ENCODE data around the gene ATPAF2.

ATPAF2 gene

GRCh38 chr17:17981330-17981729 is 57.6 kb downstream of the ATPAF2 start:
- Histone ChIP-seq H3K27me3 (replicated peaks in 2 of 5; ENCODE audit: control insufficient read depth in 4 of 5, insufficient read depth in 5 of 5, low read length in 4 of 5) (no peaks in the 10 kb centered on the region), H3K4me3 (ENCODE audit: control insufficient read depth in 1 of 7, extremely low read depth in 1 of 7, insufficient read depth in 4 of 7, low read depth in 2 of 7, low read length in 6 of 7) (no peak overlapping the region), H3K4me1 (ENCODE audit: control extremely low read depth in 1 of 4, control insufficient read depth in 4 of 4, insufficient read depth in 4 of 4, low read length in 3 of 4) (peaks cover 0 to 10% (median 9%) of the 10 kb centered on the region in 4 experiments), H3K36me3 (ENCODE audit: control insufficient read depth in 4 of 4, insufficient read depth in 4 of 4, low read length in 3 of 4) (no peaks in the 10 kb centered on the region), H3K27ac (ENCODE audit: insufficient read depth in 1 of 2, low read depth in 1 of 2, low read length in 2 of 2, poor library complexity in 1 of 2, severe bottlenecking in 2 of 2) (no peak overlapping the region), H3K9me3 (ENCODE audit: control extremely low read depth in 1 of 5, control insufficient read depth in 4 of 5, insufficient read depth in 2 of 5, low read depth in 1 of 5, low read length in 4 of 5) (no peaks in the 10 kb centered on the region)
- ChIA-PET POLR2A (no interaction called here), CTCF (interaction anchor here (0.7 to 1.3 kb wide), 2 partner anchors 11 to 41 kb away, joined by 3 to 4 read pairs; no protein-coding TSS in a partner anchor)
- no peak for DNase-seq
- WGBS (ENCODE audit: insufficient coverage): 97% methylated on average over 5 of the region's 9 CpGs

DNA sequence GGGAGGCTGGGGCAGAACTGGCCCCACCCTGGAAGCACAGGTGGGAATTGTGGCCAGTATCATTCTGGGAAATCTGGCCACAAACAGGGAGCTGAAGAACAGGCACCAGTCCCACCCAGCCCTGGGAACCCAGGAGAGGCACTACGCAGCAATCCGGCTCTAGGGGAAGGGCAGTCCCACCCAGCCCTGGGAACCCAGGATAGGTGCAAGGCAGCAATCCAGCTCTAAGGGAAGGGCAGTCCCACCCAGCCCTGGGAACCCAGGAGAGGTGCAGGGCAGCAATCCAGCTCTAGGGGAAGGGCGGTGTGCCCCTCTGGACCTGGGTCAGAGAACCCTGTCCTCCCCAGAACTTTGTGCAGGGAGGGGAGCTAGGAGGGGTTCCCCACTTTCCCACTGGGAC is 59.2 kb downstream of the ATPAF2 start:
- ChIA-PET POLR2A (no interaction called here), CTCF (no interaction called here)
- H3K36me3 ChIP-seq (ENCODE audit: control insufficient read depth in 4 of 4, insufficient read depth in 4 of 4, low read length in 3 of 4): no peaks in the 10 kb centered on the region
- no peaks in the 10 kb centered on the region for H3K27me3 ChIP-seq (replicated peaks in 2 of 5; ENCODE audit: control insufficient read depth in 4 of 5, insufficient read depth in 5 of 5, low read length in 4 of 5)
- no peak for DNase-seq
- no peak overlapping the region for H3K27ac ChIP-seq (ENCODE audit: insufficient read depth in 1 of 2, low read depth in 1 of 2, low read length in 2 of 2, poor library complexity in 1 of 2, severe bottlenecking in 2 of 2)
- H3K4me3 ChIP-seq (ENCODE audit: control insufficient read depth in 1 of 7, extremely low read depth in 1 of 7, insufficient read depth in 4 of 7, low read depth in 2 of 7, low read length in 6 of 7): no peak overlapping the region
- peaks cover 0 to 10% (median 9%) of the 10 kb centered on the region in 4 experiments for H3K4me1 ChIP-seq (ENCODE audit: control extremely low read depth in 1 of 4, control insufficient read depth in 4 of 4, insufficient read depth in 4 of 4, low read length in 3 of 4)
- H3K9me3 ChIP-seq (ENCODE audit: control extremely low read depth in 1 of 5, control insufficient read depth in 4 of 5, insufficient read depth in 2 of 5, low read depth in 1 of 5, low read length in 4 of 5): no peaks in the 10 kb centered on the region
- 100% methylated on average over 2 of the region's 3 CpGs for WGBS (ENCODE audit: insufficient coverage)

GRCh38 chr17:17978481-17979424 is 60.2 kb downstream of the ATPAF2 start:
- peak in 2 of 3 donors; percentile 56 to 60 for DNase-seq
- 86% methylated on average over 14 of the region's 14 CpGs for WGBS (ENCODE audit: insufficient coverage)
- H3K36me3 ChIP-seq (ENCODE audit: control insufficient read depth in 4 of 4, insufficient read depth in 4 of 4, low read length in 3 of 4): no peaks in the 10 kb centered on the region
- POLR2A ChIA-PET: no interaction called here
- H3K4me1 ChIP-seq (ENCODE audit: control extremely low read depth in 1 of 4, control insufficient read depth in 4 of 4, insufficient read depth in 4 of 4, low read length in 3 of 4): peaks cover 0 to 10% (median 9%) of the 10 kb centered on the region in 4 experiments
- no peaks in the 10 kb centered on the region for H3K27me3 ChIP-seq (replicated peaks in 2 of 5; ENCODE audit: control insufficient read depth in 4 of 5, insufficient read depth in 5 of 5, low read length in 4 of 5)
- no peak overlapping the region for H3K4me3 ChIP-seq (ENCODE audit: control insufficient read depth in 1 of 7, extremely low read depth in 1 of 7, insufficient read depth in 4 of 7, low read depth in 2 of 7, low read length in 6 of 7)
- H3K9me3 ChIP-seq (ENCODE audit: control extremely low read depth in 1 of 5, control insufficient read depth in 4 of 5, insufficient read depth in 2 of 5, low read depth in 1 of 5, low read length in 4 of 5): no peaks in the 10 kb centered on the region
- CTCF ChIA-PET: interaction anchor here (1.0 kb wide), 1 partner anchor 13 kb away, joined by 3 read pairs; no protein-coding TSS in a partner anchor
- H3K27ac ChIP-seq (ENCODE audit: insufficient read depth in 1 of 2, low read depth in 1 of 2, low read length in 2 of 2, poor library complexity in 1 of 2, severe bottlenecking in 2 of 2): no peak overlapping the region

DNA sequence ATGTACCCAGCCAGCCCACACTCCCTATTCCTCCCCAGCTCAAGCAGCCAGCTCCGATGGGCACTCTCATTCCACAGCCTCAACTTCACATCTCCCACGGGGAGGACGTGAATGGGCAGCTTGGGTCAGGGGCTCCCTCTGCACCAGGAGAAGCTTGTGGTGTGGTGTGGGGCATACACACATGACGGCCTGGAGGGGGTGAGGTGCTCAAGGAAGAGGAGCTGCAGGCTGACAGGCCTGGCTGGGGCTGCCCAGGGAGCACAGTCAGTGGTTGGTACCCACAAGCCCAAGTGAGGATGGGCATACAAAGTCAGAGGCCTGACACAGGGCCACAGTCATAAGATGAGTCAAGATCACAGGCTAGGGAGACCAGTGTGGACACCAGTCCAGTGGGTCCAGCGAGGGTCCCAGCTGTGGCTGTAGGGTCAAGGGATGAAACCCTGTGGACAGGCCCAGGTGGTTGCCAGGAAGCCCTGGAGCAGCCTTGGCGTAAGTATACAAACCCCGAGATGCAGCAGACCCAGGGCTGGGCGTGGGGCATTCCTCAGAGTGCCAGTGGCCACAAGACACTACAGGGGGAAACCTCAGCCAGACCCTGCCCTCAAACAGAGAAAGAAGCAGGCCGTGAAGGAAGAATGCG is 61.9 kb downstream of the ATPAF2 start:
- H3K36me3 ChIP-seq (ENCODE audit: control insufficient read depth in 4 of 4, insufficient read depth in 4 of 4, low read length in 3 of 4): no peaks in the 10 kb centered on the region
- peaks cover 4 to 17% (median 15%) of the 10 kb centered on the region in 4 experiments for H3K4me1 ChIP-seq (ENCODE audit: control extremely low read depth in 1 of 4, control insufficient read depth in 4 of 4, insufficient read depth in 4 of 4, low read length in 3 of 4)
- no peaks in the 10 kb centered on the region for H3K27me3 ChIP-seq (replicated peaks in 2 of 5; ENCODE audit: control insufficient read depth in 4 of 5, insufficient read depth in 5 of 5, low read length in 4 of 5)
- ChIA-PET POLR2A (no interaction called here), CTCF (no interaction called here)
- H3K9me3 ChIP-seq (ENCODE audit: control extremely low read depth in 1 of 5, control insufficient read depth in 4 of 5, insufficient read depth in 2 of 5, low read depth in 1 of 5, low read length in 4 of 5): no peaks in the 10 kb centered on the region
- H3K4me3 ChIP-seq (ENCODE audit: control insufficient read depth in 1 of 7, extremely low read depth in 1 of 7, insufficient read depth in 4 of 7, low read depth in 2 of 7, low read length in 6 of 7): no peak overlapping the region
- no peak overlapping the region for H3K27ac ChIP-seq (ENCODE audit: insufficient read depth in 1 of 2, low read depth in 1 of 2, low read length in 2 of 2, poor library complexity in 1 of 2, severe bottlenecking in 2 of 2)
- DNase-seq: no peak
- 99% methylated on average over 7 of the region's 10 CpGs for WGBS (ENCODE audit: insufficient coverage)

DNA sequence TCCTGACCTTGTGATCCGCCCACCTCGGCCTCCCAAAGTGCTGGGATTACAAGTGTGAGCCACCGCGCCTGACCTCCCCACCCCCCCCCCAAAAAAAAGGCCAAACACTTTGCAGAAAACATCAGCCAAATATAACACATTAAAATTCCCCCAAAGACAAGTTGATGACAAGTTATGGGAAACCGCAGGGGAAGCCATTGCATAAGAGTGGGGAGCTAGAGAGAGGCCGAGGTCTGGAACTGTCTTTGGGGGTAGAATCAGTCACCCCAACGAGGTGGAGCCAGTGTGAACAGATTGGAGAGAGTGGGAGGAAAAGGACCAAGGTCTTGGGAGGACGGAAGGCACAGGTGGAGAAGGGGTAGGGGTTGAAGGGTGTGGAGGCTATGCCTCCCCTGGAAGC is 63.5 kb downstream of the ATPAF2 start:
- DNase-seq: peak in 2 of 3 donors; percentile 25 to 32
- no peaks in the 10 kb centered on the region for H3K9me3 ChIP-seq (ENCODE audit: control extremely low read depth in 1 of 5, control insufficient read depth in 4 of 5, insufficient read depth in 2 of 5, low read depth in 1 of 5, low read length in 4 of 5)
- CTCF ChIA-PET: no interaction called here
- 72% methylated on average over 4 of the region's 8 CpGs for WGBS (ENCODE audit: insufficient coverage)
- H3K36me3 ChIP-seq (ENCODE audit: control insufficient read depth in 4 of 4, insufficient read depth in 4 of 4, low read length in 3 of 4): no peaks in the 10 kb centered on the region
- H3K27me3 ChIP-seq (replicated peaks in 2 of 5; ENCODE audit: control insufficient read depth in 4 of 5, insufficient read depth in 5 of 5, low read length in 4 of 5): no peaks in the 10 kb centered on the region
- H3K4me3 ChIP-seq (ENCODE audit: control insufficient read depth in 1 of 7, extremely low read depth in 1 of 7, insufficient read depth in 4 of 7, low read depth in 2 of 7, low read length in 6 of 7): no peak overlapping the region
- POLR2A ChIA-PET: no interaction called here
- no peak overlapping the region for H3K27ac ChIP-seq (ENCODE audit: insufficient read depth in 1 of 2, low read depth in 1 of 2, low read length in 2 of 2, poor library complexity in 1 of 2, severe bottlenecking in 2 of 2)
- H3K4me1 ChIP-seq (ENCODE audit: control extremely low read depth in 1 of 4, control insufficient read depth in 4 of 4, insufficient read depth in 4 of 4, low read length in 3 of 4): peaks cover 10 to 30% (median 26%) of the 10 kb centered on the region in 4 experiments

DNA sequence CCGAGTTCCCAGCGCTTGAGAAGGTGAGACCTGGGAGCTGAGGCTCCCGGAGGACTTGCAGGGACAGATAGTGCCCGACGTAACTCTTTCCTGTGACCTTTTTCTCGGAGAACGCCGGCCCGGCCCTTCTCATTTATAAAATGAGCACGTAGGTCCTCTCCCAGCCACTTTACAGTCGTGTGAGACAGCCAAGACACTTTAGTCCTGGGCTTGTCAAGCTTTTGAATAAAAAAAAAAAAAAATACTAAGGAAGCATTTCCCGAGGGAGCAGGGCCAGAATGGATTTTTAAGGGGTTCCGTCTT is 66.1 kb downstream of the ATPAF2 start:
- Histone ChIP-seq H3K27me3 (replicated peaks in 2 of 5; ENCODE audit: control insufficient read depth in 4 of 5, insufficient read depth in 5 of 5, low read length in 4 of 5) (no peaks in the 10 kb centered on the region), H3K4me3 (ENCODE audit: control insufficient read depth in 1 of 7, extremely low read depth in 1 of 7, insufficient read depth in 4 of 7, low read depth in 2 of 7, low read length in 6 of 7) (peak overlapping the region; percentile 47 to 92 (median 76)), H3K4me1 (ENCODE audit: control extremely low read depth in 1 of 4, control insufficient read depth in 4 of 4, insufficient read depth in 4 of 4, low read length in 3 of 4) (peaks cover 10 to 21% (median 17%) of the 10 kb centered on the region in 4 experiments), H3K36me3 (ENCODE audit: control insufficient read depth in 4 of 4, insufficient read depth in 4 of 4, low read length in 3 of 4) (no peaks in the 10 kb centered on the region), H3K27ac (ENCODE audit: insufficient read depth in 1 of 2, low read depth in 1 of 2, low read length in 2 of 2, poor library complexity in 1 of 2, severe bottlenecking in 2 of 2) (peak overlapping the region; percentile 74 to 87), H3K9me3 (ENCODE audit: control extremely low read depth in 1 of 5, control insufficient read depth in 4 of 5, insufficient read depth in 2 of 5, low read depth in 1 of 5, low read length in 4 of 5) (no peaks in the 10 kb centered on the region)
- ChIA-PET CTCF (interaction anchor here (1.8 kb wide), 1 partner anchor 11 kb away, joined by 4 read pairs; no protein-coding TSS in a partner anchor), POLR2A (no interaction called here)
- WGBS (ENCODE audit: insufficient coverage): 0% methylated on average over 7 of the region's 13 CpGs
- no peak for DNase-seq
